T-cell (primary cell): ENCODE data around the gene NADK2. TPM values are rescaled to one million over a fixed set of nuclear protein-coding genes. Genes with fewer than 3 reads are reported as not detected.

Source experiments
- ATAC-seq, 4 experiments: fragments of 200-7000 bp in 3 of 4; fragments of 150-1000 bp in 1 of 4; cut with Tn5 transposase; replicated peaks in 1 of 4; 1 replicate in 3 of 4; 2 replicates in 1 of 4; pipeline ENCODE4 v1.10.0; 2021; ENCODE audit warnings: moderate library complexity in 3 of 4, mild to moderate bottlenecking in 2 of 4, moderate number of reproducible peaks in 1 of 4
- CTCF ChIA-PET, 2 donors: fragments of 300-600 bp; sonication (Branson Sonifier 250); formaldehyde crosslinking; loops; one replicate each; lab custom pipeline; 2022; ENCODE audit warnings: antibody characterized with exemption in 2 of 2; lab: Charles Lee
- POLR2A ChIA-PET, 2 donors: fragments of 300-600 bp; sonication (Branson Sonifier 250); formaldehyde crosslinking; loops; one replicate each; lab custom pipeline; 2022; ENCODE audit warnings: antibody characterized with exemption in 2 of 2; lab: Charles Lee
- DNase-seq, 35 experiments: peaks; one replicate each; pipeline versions ENCODE4 v3.0.0 to v3.0.0-alpha.2; 2013 to 2023
- H3K27ac ChIP-seq: one replicate; pipeline ENCODE4 v1.5.1; 2013; ENCODE audit warnings: low read length
- H3K27me3 ChIP-seq, 2 experiments: replicated peaks in 1 of 2; 1 replicate in 1 of 2; 2 replicates in 1 of 2; pipeline versions ENCODE4 v1.6.1 to v1.7.0; 2013; ENCODE audit warnings: low read length in 1 of 2, mixed read lengths in 1 of 2; ENCODE audit not compliant: control insufficient read depth in 2 of 2, insufficient read depth in 2 of 2; ENCODE audit errors: extremely low read depth in 1 of 2
- H3K36me3 ChIP-seq, 2 donors: 1 replicate in 1 of 2; 2 replicates in 1 of 2; pipeline versions ENCODE4 v1.6.1 to v1.7.0; 2013; ENCODE audit warnings: low read length in 1 of 2; ENCODE audit not compliant: control insufficient read depth in 2 of 2, insufficient read depth in 1 of 2; ENCODE audit errors: extremely low read depth in 1 of 2
- H3K4me1 ChIP-seq, 2 experiments: 1 replicate in 1 of 2; 2 replicates in 1 of 2; pipeline versions ENCODE4 v1.6.1 to v1.7.0; 2013; ENCODE audit warnings: low read length in 2 of 2, mixed read lengths in 1 of 2; ENCODE audit not compliant: insufficient read depth in 2 of 2, control insufficient read depth in 1 of 2; ENCODE audit errors: extremely low read depth in 1 of 2
- H3K4me3 ChIP-seq, 2 donors: 1 replicate in 1 of 2; 2 replicates in 1 of 2; pipeline versions ENCODE4 v1.5.1 to v1.7.0; 2013; ENCODE audit warnings: mild to moderate bottlenecking in 2 of 2, low read length in 1 of 2, moderate library complexity in 1 of 2; ENCODE audit not compliant: control insufficient read depth in 1 of 2; ENCODE audit errors: extremely low read depth in 1 of 2
- H3K9me3 ChIP-seq: 2 replicates; pipeline ENCODE4 v1.7.0; 2013
- H3K27ac Mint-ChIP-seq, 2 donors: one replicate each; pipeline ENCODE4 v1.8.0; 2020 to 2021; ENCODE audit warnings: mild to moderate bottlenecking in 2 of 2, mixed read lengths in 2 of 2
- H3K27me3 Mint-ChIP-seq, 2 donors: one replicate each; pipeline ENCODE4 v1.8.0; 2021 to 2022; ENCODE audit warnings: mixed read lengths in 2 of 2
- H3K36me3 Mint-ChIP-seq: one replicate; pipeline ENCODE4 v1.8.0; 2021; ENCODE audit warnings: mixed read lengths
- H3K4me1 Mint-ChIP-seq, 3 donors: one replicate each; pipeline ENCODE4 v1.8.0; 2020 to 2022; ENCODE audit warnings: mixed read lengths in 3 of 3, mild to moderate bottlenecking in 1 of 3
- H3K4me3 Mint-ChIP-seq, 3 donors: one replicate each; pipeline ENCODE4 v1.8.0; 2020 to 2022; ENCODE audit warnings: mild to moderate bottlenecking in 3 of 3, mixed read lengths in 3 of 3, moderate library complexity in 3 of 3
- H3K9me3 Mint-ChIP-seq, 3 donors: one replicate each; pipeline ENCODE4 v1.8.0; 2020 to 2022; ENCODE audit warnings: mixed read lengths in 3 of 3
- WGBS: methylation state at CpG from one replicate; pipeline ENCODE4 v1.1.5; 2013; ENCODE audit warnings: missing lambda C conversion rate; ENCODE audit not compliant: insufficient coverage; 5-methylcytosine and 5-hydroxymethylcytosine counted together
- total RNA-seq, 35 experiments: library from RNA in 6 of 35; stranded (reverse) in 6 of 35; fragments of 120-200 nt in 1 of 35; gene quantifications; one replicate each; pipeline versions ENCODE4 v1.2.1 to v1.2.4 and lab custom pipeline; 2013 to 2026

Gene NADK2
- total RNA-seq, 5 donors from 2014 or later (not counting 1 experiment from before 2014, with no cell fraction given): 10.3 to 13.9 (median 13.2) TPM

- H3K4me3 Mint-ChIP-seq: no peak overlapping the region
- Histone ChIP-seq H3K36me3 (no peaks in the 10 kb centered on the region), H3K4me1 (no peaks in the 10 kb centered on the region), H3K9me3 (no peaks in the 10 kb centered on the region), H3K27ac (no peak overlapping the region), H3K27me3 (no peaks in the 10 kb centered on the region), H3K4me3 (no peak overlapping the region)
- H3K27me3 Mint-ChIP-seq: peaks cover 8 to 21% of the 10 kb centered on the region in 2 donors
- no peak overlapping the region for H3K27ac Mint-ChIP-seq
- ChIA-PET CTCF (interaction anchor here in 1 of 2 donors (1.1 kb wide), 1 partner anchor 14 kb away, joined by 5 read pairs; no protein-coding TSS in a partner anchor), POLR2A (interaction anchor here in 1 of 2 donors (0.6 kb wide), 1 partner anchor 9 kb away, joined by 7 read pairs; no protein-coding TSS in a partner anchor)
- H3K4me1 Mint-ChIP-seq: no peaks in the 10 kb centered on the region
- no peaks in the 10 kb centered on the region for H3K36me3 Mint-ChIP-seq
- ATAC-seq (no peak), DNase-seq (no peak)
- H3K9me3 Mint-ChIP-seq: no peaks in the 10 kb centered on the region
- WGBS: 100% methylated on average over 3 of the region's 3 CpGs
These were observed 9.5 kb upstream of the NADK2 start for GRCh38 chr5:36251218-36251617.

GRCh38 chr5:36250427-36250826 is 8.7 kb upstream of the NADK2 start:
- CTCF ChIA-PET: no interaction called here
- H3K9me3 Mint-ChIP-seq: no peaks in the 10 kb centered on the region
- Histone ChIP-seq H3K36me3 (no peaks in the 10 kb centered on the region), H3K9me3 (no peaks in the 10 kb centered on the region), H3K4me1 (no peaks in the 10 kb centered on the region), H3K27ac (no peak overlapping the region), H3K27me3 (no peaks in the 10 kb centered on the region), H3K4me3 (no peak overlapping the region)
- no peak overlapping the region for H3K4me3 Mint-ChIP-seq
- ATAC-seq (no peak), DNase-seq (no peak)
- no peaks in the 10 kb centered on the region for H3K4me1 Mint-ChIP-seq
- POLR2A ChIA-PET: no interaction called here
- no peaks in the 10 kb centered on the region for H3K36me3 Mint-ChIP-seq
- no peak overlapping the region for H3K27ac Mint-ChIP-seq
- no CpG with 5 or more reads among the region's 4 CpGs for WGBS
- H3K27me3 Mint-ChIP-seq: peaks cover 8 to 19% of the 10 kb centered on the region in 2 donors

GRCh38 chr5:36246036-36246800 is 4.5 kb upstream of the NADK2 start:
- Mint-ChIP-seq H3K9me3 (no peaks in the 10 kb centered on the region), H3K27ac (no peak overlapping the region), H3K4me1 (peaks cover 16 to 21% (median 20%) of the 10 kb centered on the region in 3 donors), H3K36me3 (no peaks in the 10 kb centered on the region), H3K4me3 (no peak overlapping the region), H3K27me3 (peaks cover 3 to 4% of the 10 kb centered on the region in 2 donors)
- Histone ChIP-seq H3K27me3 (no peaks in the 10 kb centered on the region), H3K36me3 (no peaks in the 10 kb centered on the region), H3K27ac (no peak overlapping the region), H3K9me3 (no peaks in the 10 kb centered on the region), H3K4me1 (peaks cover 3 to 11% of the 10 kb centered on the region in 2 experiments), H3K4me3 (no peak overlapping the region)
- no peak for ATAC-seq
- 98% methylated on average over 4 of the region's 10 CpGs for WGBS
- DNase-seq: no peak
- POLR2A ChIA-PET: interaction anchor here (0.6 to 0.7 kb wide), 2 partner anchors 18 to 91 kb away, joined by 3 read pairs; no protein-coding TSS in a partner anchor
- CTCF ChIA-PET: interaction anchor here in 1 of 2 donors (0.7 to 0.8 kb wide), 2 partner anchors 10 to 735 kb away, joined by 3 read pairs; no protein-coding TSS in a partner anchor

GRCh38 chr5:36244076-36244475 is 2.4 kb upstream of the NADK2 start:
- POLR2A ChIA-PET: interaction anchor here (0.5 to 0.7 kb wide), 2 partner anchors 386 to 1130 kb away, joined by 4 read pairs; no protein-coding TSS in a partner anchor
- peak overlapping the region; percentile 83 to 92 (median 89) for H3K4me3 Mint-ChIP-seq
- H3K27me3 ChIP-seq: no peaks in the 10 kb centered on the region
- no peaks in the 10 kb centered on the region for H3K9me3 ChIP-seq
- peak overlapping the region; percentile 40 to 95 for H3K27ac Mint-ChIP-seq
- H3K4me3 ChIP-seq: no peak overlapping the region
- ATAC-seq (no peak), DNase-seq (no peak)
- H3K4me1 ChIP-seq: peaks cover 8 to 20% of the 10 kb centered on the region in 2 experiments
- H3K36me3 Mint-ChIP-seq: no peaks in the 10 kb centered on the region
- WGBS: no CpG with 5 or more reads among the region's 3 CpGs
- no peak overlapping the region for H3K27ac ChIP-seq
- no peaks in the 10 kb centered on the region for H3K9me3 Mint-ChIP-seq
- peaks cover 33 to 38% (median 36%) of the 10 kb centered on the region in 3 donors for H3K4me1 Mint-ChIP-seq
- no peaks in the 10 kb centered on the region for H3K36me3 ChIP-seq
- peaks cover 0 to 4% of the 10 kb centered on the region in 2 donors for H3K27me3 Mint-ChIP-seq
- CTCF ChIA-PET: interaction anchor here in 1 of 2 donors (1.5 kb wide), 1 partner anchor 16 kb away, joined by 3 read pairs; no protein-coding TSS in a partner anchor

GRCh38 chr5:36243653-36244052 is 1.9 kb upstream of the NADK2 start:
- 83% methylated on average over 1 of the region's 1 CpG for WGBS
- Mint-ChIP-seq H3K36me3 (no peaks in the 10 kb centered on the region), H3K27me3 (peaks cover 0 to 4% of the 10 kb centered on the region in 2 donors), H3K9me3 (no peaks in the 10 kb centered on the region), H3K4me1 (peaks cover 37 to 42% (median 39%) of the 10 kb centered on the region in 3 donors), H3K27ac (peak overlapping the region; percentile 40 to 95), H3K4me3 (peak overlapping the region; percentile 83 to 92 (median 89))
- H3K4me1 ChIP-seq: peaks cover 8 to 20% of the 10 kb centered on the region in 2 experiments
- H3K36me3 ChIP-seq: no peaks in the 10 kb centered on the region
- DNase-seq (no peak), ATAC-seq (no peak)
- ChIA-PET CTCF (interaction anchor here in 1 of 2 donors (1.5 to 2.9 kb wide), 2 partner anchors 17 to 93 kb away, joined by 3 to 8 read pairs; no protein-coding TSS in a partner anchor), POLR2A (interaction anchor here (0.5 to 0.7 kb wide), 2 partner anchors 385 to 1130 kb away, joined by 4 read pairs; no protein-coding TSS in a partner anchor)
- no peaks in the 10 kb centered on the region for H3K27me3 ChIP-seq
- no peak overlapping the region for H3K4me3 ChIP-seq
- no peak overlapping the region for H3K27ac ChIP-seq
- H3K9me3 ChIP-seq: no peaks in the 10 kb centered on the region
